Mesendoderm (in vitro differentiated cells): ENCODE data around the gene CTSW.

Source experiments
- DNase-seq: peaks from one replicate; pipeline ENCODE4 v3.0.0; 2013
- H2AK5ac ChIP-seq: 2 replicates; pipeline ENCODE4 v1.6.1; 2013; ENCODE audit warnings: low read length, inconsistent platforms
- H2BK120ac ChIP-seq: 2 replicates; pipeline ENCODE4 v1.6.1; 2013; ENCODE audit warnings: low read depth, mild to moderate bottlenecking, low read length, moderate library complexity, mixed read lengths
- H2BK15ac ChIP-seq: replicated peaks from 2 replicates; pipeline ENCODE4 v1.6.1; 2013; ENCODE audit warnings: low read depth, mild to moderate bottlenecking, moderate library complexity
- H2BK5ac ChIP-seq: 2 replicates; pipeline ENCODE4 v1.6.1; 2013; ENCODE audit warnings: low read length, inconsistent platforms
- H3K18ac ChIP-seq: 2 replicates; pipeline ENCODE4 v1.6.1; 2013; ENCODE audit warnings: mild to moderate bottlenecking, low read length, mixed read lengths
- H3K23ac ChIP-seq: one replicate; pipeline ENCODE4 v1.6.1; 2013; ENCODE audit warnings: low read length
- H3K27ac ChIP-seq: 2 replicates; pipeline ENCODE4 v1.5.1; 2013; ENCODE audit warnings: low read depth, mild to moderate bottlenecking, inconsistent platforms, low read length, moderate library complexity
- H3K27me3 ChIP-seq: 2 replicates; pipeline ENCODE4 v1.6.1; 2013; ENCODE audit warnings: low read length, control low read depth, mild to moderate bottlenecking, inconsistent platforms; ENCODE audit not compliant: insufficient read depth, poor library complexity
- H3K36me3 ChIP-seq: 2 replicates; pipeline ENCODE4 v1.6.1; 2013; ENCODE audit warnings: low read length, inconsistent platforms; ENCODE audit not compliant: control insufficient read depth, insufficient read depth
- H3K4ac ChIP-seq: one replicate; pipeline ENCODE4 v1.6.1; 2013; ENCODE audit warnings: low read depth, mild to moderate bottlenecking, low read length, moderate library complexity
- H3K4me1 ChIP-seq: 2 replicates; pipeline ENCODE4 v1.6.1; 2013; ENCODE audit warnings: low read depth, low read length, inconsistent platforms; ENCODE audit not compliant: control insufficient read depth
- H3K4me2 ChIP-seq: 2 replicates; pipeline ENCODE4 v1.6.1; 2013; ENCODE audit warnings: low read length
- H3K4me3 ChIP-seq: 2 replicates; pipeline ENCODE4 v1.5.1; 2013; ENCODE audit warnings: mild to moderate bottlenecking, low read length
- H3K56ac ChIP-seq: one replicate; pipeline ENCODE4 v1.6.1; 2013; ENCODE audit warnings: low read length
- H3K79me1 ChIP-seq: 2 replicates; pipeline ENCODE4 v1.6.1; 2013; ENCODE audit warnings: low read length, inconsistent platforms
- H3K79me2 ChIP-seq: 2 replicates; pipeline ENCODE4 v1.6.1; 2013; ENCODE audit warnings: mild to moderate bottlenecking, low read length; ENCODE audit not compliant: control insufficient read depth, insufficient read depth
- H3K9ac ChIP-seq: 2 replicates; pipeline ENCODE4 v1.6.1; 2013; ENCODE audit warnings: low read length, inconsistent platforms
- H4K5ac ChIP-seq: one replicate; pipeline ENCODE4 v1.6.1; 2013; ENCODE audit warnings: low read length
- H4K8ac ChIP-seq: one replicate; pipeline ENCODE4 v1.6.1; 2013; ENCODE audit warnings: low read depth, mild to moderate bottlenecking, control low read depth, low read length, moderate library complexity
- WGBS: extraction: QIAGEN DNeasy Blood & Tissue Kit; methylation state at CpG from one replicate; pipeline ENCODE4 v1.1.7; 2013; ENCODE audit warnings: low lambda C conversion rate, missing lambda C conversion rate; ENCODE audit not compliant: insufficient coverage; ENCODE audit errors: extremely low coverage; 5-methylcytosine and 5-hydroxymethylcytosine counted together

Gene CTSW

GRCh38 chr11:65861165-65861505 is 18.5 kb upstream of the CTSW start:
- H3K9ac ChIP-seq = peak overlapping the region; percentile 83
- H4K8ac ChIP-seq = no peak overlapping the region
- H3K79me2 ChIP-seq = peaks cover 26% of the 10 kb centered on the region
- peaks cover 2% of the 10 kb centered on the region for H3K4me1 ChIP-seq
- H2BK5ac ChIP-seq = peak overlapping the region; percentile 21
- DNase-seq = no peak
- H3K79me1 ChIP-seq = peaks cover 18% of the 10 kb centered on the region
- peak overlapping the region; percentile 44 for H3K18ac ChIP-seq
- no peaks in the 10 kb centered on the region for H3K27me3 ChIP-seq
- H3K4ac ChIP-seq = peak overlapping the region; percentile 74
- peak overlapping the region; percentile 78 for H2AK5ac ChIP-seq
- H4K5ac ChIP-seq = no peak overlapping the region
- H3K27ac ChIP-seq = peak overlapping the region; percentile 87
- H2BK120ac ChIP-seq = no peak overlapping the region
- peak overlapping the region; percentile 65 for H3K4me3 ChIP-seq
- WGBS = no CpG with 5 or more reads among the region's 14 CpGs
- peak overlapping the region; percentile 95 for H3K56ac ChIP-seq
- peaks cover 11% of the 10 kb centered on the region for H3K36me3 ChIP-seq
- H3K23ac ChIP-seq = peak overlapping the region; percentile 89
- no peak overlapping the region for H2BK15ac ChIP-seq
- peak overlapping the region; percentile 97 for H3K4me2 ChIP-seq

GRCh38 chr11:65861533-65862183 is 18.0 kb upstream of the CTSW start:
- no CpG with 5 or more reads among the region's 13 CpGs for WGBS
- Histone ChIP-seq H3K27me3 (no peaks in the 10 kb centered on the region), H3K18ac (no peak overlapping the region), H2BK15ac (no peak overlapping the region), H2BK120ac (no peak overlapping the region), H3K79me2 (peaks cover 21% of the 10 kb centered on the region), H3K4ac (no peak overlapping the region), H3K9ac (peak overlapping the region; percentile 83), H2BK5ac (no peak overlapping the region), H3K4me3 (peak overlapping the region; percentile 65), H2AK5ac (no peak overlapping the region), H3K79me1 (peaks cover 16% of the 10 kb centered on the region), H3K4me1 (no peaks in the 10 kb centered on the region), H3K27ac (no peak overlapping the region), H3K4me2 (peak overlapping the region; percentile 97), H4K5ac (no peak overlapping the region), H4K8ac (no peak overlapping the region), H3K23ac (no peak overlapping the region), H3K36me3 (peaks cover 10% of the 10 kb centered on the region), H3K56ac (peak overlapping the region; percentile 95)
- DNase-seq = no peak

- H3K79me2 ChIP-seq = peaks cover 15% of the 10 kb centered on the region
- H3K23ac ChIP-seq = no peak overlapping the region
- H2BK120ac ChIP-seq = no peak overlapping the region
- peaks cover 10% of the 10 kb centered on the region for H3K36me3 ChIP-seq
- no peak overlapping the region for H2BK5ac ChIP-seq
- peaks cover 16% of the 10 kb centered on the region for H3K79me1 ChIP-seq
- H3K4me3 ChIP-seq = no peak overlapping the region
- no peaks in the 10 kb centered on the region for H3K4me1 ChIP-seq
- H3K56ac ChIP-seq = peak overlapping the region; percentile 95
- H3K27me3 ChIP-seq = no peaks in the 10 kb centered on the region
- no peak overlapping the region for H4K8ac ChIP-seq
- no peak overlapping the region for H4K5ac ChIP-seq
- H3K9ac ChIP-seq = no peak overlapping the region
- DNase-seq = no peak
- no peak overlapping the region for H2BK15ac ChIP-seq
- H3K18ac ChIP-seq = no peak overlapping the region
- H3K27ac ChIP-seq = no peak overlapping the region
- no CpG with 5 or more reads among the region's 5 CpGs for WGBS
- no peak overlapping the region for H3K4me2 ChIP-seq
- no peak overlapping the region for H2AK5ac ChIP-seq
- no peak overlapping the region for H3K4ac ChIP-seq
Observed at GRCh38 chr11:65862191-65862735, 17.4 kb upstream of the CTSW start.

- no peak overlapping the region for H4K5ac ChIP-seq
- no peak overlapping the region for H2BK120ac ChIP-seq
- no peak for DNase-seq
- H2BK15ac ChIP-seq = no peak overlapping the region
- no peak overlapping the region for H3K27ac ChIP-seq
- no peak overlapping the region for H3K4me2 ChIP-seq
- peaks cover 16% of the 10 kb centered on the region for H3K79me1 ChIP-seq
- H3K9ac ChIP-seq = no peak overlapping the region
- H2BK5ac ChIP-seq = no peak overlapping the region
- no peak overlapping the region for H2AK5ac ChIP-seq
- H3K4ac ChIP-seq = no peak overlapping the region
- no CpG with 5 or more reads among the region's 24 CpGs for WGBS
- no peak overlapping the region for H3K23ac ChIP-seq
- H3K4me3 ChIP-seq = no peak overlapping the region
- peaks cover 10% of the 10 kb centered on the region for H3K36me3 ChIP-seq
- no peak overlapping the region for H3K18ac ChIP-seq
- peak overlapping the region; percentile 3 for H3K56ac ChIP-seq
- H3K27me3 ChIP-seq = no peaks in the 10 kb centered on the region
- H3K4me1 ChIP-seq = no peaks in the 10 kb centered on the region
- H3K79me2 ChIP-seq = peaks cover 9% of the 10 kb centered on the region
- H4K8ac ChIP-seq = no peak overlapping the region
Observed at GRCh38 chr11:65862941-65863888, 16.4 kb upstream of the CTSW start.

- DNase-seq = no peak
- no CpG with 5 or more reads among the region's 12 CpGs for WGBS
- H3K4me1 ChIP-seq = no peaks in the 10 kb centered on the region
- peaks cover 16% of the 10 kb centered on the region for H3K79me1 ChIP-seq
- H3K27me3 ChIP-seq = no peaks in the 10 kb centered on the region
- H2BK120ac ChIP-seq = no peak overlapping the region
- peaks cover 10% of the 10 kb centered on the region for H3K36me3 ChIP-seq
- no peak overlapping the region for H3K9ac ChIP-seq
- H4K5ac ChIP-seq = no peak overlapping the region
- no peak overlapping the region for H3K4me3 ChIP-seq
- H2BK5ac ChIP-seq = no peak overlapping the region
- H3K4ac ChIP-seq = no peak overlapping the region
- H2AK5ac ChIP-seq = no peak overlapping the region
- H3K4me2 ChIP-seq = no peak overlapping the region
- no peak overlapping the region for H3K23ac ChIP-seq
- no peak overlapping the region for H3K27ac ChIP-seq
- no peak overlapping the region for H3K56ac ChIP-seq
- H3K79me2 ChIP-seq = peaks cover 9% of the 10 kb centered on the region
- H3K18ac ChIP-seq = no peak overlapping the region
- H4K8ac ChIP-seq = no peak overlapping the region
- H2BK15ac ChIP-seq = no peak overlapping the region
Observed at GRCh38 chr11:65863889-65864705, 15.5 kb upstream of the CTSW start.
